ENCODE data around the gene DCDC1.
"Not testable (repeated sequence)": the region's sequence is repeated elsewhere in the genome, so short reads cannot be mapped to it uniquely, and the experiment has no call there.

DCDC1 gene

GRCh38 chr11:31327417-31327816, 42.1 kb downstream of the DCDC1 start:
- no peak for DNase-seq

GRCh38 chr11:31326470-31327148, 42.9 kb downstream of the DCDC1 start:
- DNase-seq = no peak

DNA sequence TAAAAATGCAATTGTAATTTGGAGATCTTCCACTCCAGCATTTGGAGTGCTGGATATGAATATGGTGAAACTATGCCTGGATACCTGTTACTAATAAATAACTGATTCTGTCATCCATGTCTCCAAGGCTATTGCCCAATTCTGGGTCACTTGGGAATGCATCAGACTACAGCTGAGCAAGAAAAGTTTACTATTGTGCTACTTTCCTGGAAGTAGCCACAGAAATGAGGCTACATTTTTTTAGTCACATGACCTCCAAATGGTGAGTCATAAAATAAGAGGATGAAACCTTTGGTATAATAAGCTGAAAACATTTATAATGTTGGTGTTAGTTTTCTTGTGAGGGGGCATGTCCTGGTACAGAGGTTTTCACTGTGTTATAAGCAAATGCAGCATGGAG, 44.4 kb downstream of the DCDC1 start:
- no peak for DNase-seq

GRCh38 chr11:31323145-31323544, 46.4 kb downstream of the DCDC1 start:
- DNase-seq = no peak

DNA sequence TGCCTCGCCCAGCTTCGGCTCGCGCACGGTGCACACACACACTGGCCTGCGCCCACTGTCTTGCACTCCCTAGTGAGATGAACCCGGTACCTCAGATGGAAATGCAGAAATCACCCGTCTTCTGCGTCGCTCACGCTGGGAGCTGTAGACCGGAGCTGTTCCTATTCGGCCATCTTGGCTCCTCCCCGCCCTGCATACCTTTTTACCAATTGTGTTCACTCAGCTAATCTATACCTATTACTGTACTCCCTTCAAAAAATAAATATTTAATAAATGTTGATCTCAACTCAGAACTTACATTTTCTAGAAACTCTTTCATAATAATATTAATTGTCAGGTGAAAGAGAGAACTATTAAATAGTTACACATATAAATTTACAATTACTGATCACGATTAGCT, 48.0 kb downstream of the DCDC1 start:
- DNase-seq = not testable (repeated sequence)

GRCh38 chr11:31303644-31304180, 65.8 kb downstream of the DCDC1 start:
- DNase-seq = no peak

- no peak for DNase-seq
Observed at GRCh38 chr11:31301549-31302510, 67.7 kb downstream of the DCDC1 start.

- no peak for DNase-seq
Observed at GRCh38 chr11:31295308-31295707, 74.2 kb downstream of the DCDC1 start.

DNA sequence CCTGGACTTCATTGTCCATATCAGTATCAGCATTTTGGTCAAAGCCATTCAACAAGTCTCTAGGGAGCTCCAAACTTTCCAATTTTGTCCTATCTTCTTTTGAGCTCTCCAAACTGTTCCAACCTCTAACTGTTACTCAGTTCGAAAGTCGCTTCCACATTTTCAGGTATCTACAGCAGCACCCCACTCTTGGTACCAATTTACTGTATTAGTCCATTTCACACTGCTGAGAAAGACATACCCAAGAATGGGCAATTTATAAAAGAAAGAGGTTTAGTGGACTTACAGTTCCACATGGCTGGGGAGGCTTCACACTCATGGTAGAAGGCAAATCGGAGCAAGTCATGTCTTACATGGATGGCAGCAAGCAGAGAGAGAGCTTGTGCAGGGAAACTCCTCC, 96.0 kb downstream of the DCDC1 start:
- not testable (repeated sequence) for DNase-seq

DNA sequence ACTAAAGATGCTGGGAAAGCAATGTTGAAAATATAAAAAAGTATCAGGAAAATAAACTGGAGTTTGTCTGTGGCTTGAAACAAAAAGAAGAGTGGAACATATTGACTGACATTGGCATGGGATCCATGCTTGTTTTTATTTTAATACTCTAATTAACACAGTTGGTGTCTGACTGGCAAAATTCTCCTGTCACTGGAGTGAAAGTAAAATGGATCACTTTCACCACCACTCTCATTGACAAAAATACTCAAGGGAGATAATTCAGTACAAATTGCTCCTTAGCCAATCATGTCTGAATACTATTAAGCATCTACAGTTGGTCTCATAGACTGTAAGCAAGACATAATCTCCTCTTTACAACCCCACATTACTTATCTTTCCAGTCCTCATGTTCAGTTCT, 101.8 kb downstream of the DCDC1 start:
- no peak for DNase-seq

DNA sequence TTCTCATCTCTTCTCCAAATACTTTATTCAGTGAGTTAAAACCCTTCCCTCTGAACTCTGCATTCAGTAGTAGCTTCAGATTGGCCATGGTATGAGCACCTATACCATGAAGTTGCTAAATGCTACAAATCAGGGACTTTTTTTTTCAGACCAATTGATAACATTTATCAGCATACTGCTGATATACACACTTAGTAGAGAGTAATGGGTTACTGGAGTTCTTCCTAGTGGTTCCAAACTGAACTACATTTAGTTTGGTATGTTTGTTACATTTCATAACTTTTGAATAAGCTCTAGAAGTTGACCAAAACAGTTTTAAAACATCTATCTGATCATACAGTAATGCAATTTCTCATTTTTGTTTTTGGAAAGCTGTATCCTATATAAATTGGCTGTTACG, 104.7 kb downstream of the DCDC1 start:
- DNase-seq = no peak

GRCh38 chr11:31262761-31263160, 106.8 kb downstream of the DCDC1 start:
- no peak for DNase-seq

DNA sequence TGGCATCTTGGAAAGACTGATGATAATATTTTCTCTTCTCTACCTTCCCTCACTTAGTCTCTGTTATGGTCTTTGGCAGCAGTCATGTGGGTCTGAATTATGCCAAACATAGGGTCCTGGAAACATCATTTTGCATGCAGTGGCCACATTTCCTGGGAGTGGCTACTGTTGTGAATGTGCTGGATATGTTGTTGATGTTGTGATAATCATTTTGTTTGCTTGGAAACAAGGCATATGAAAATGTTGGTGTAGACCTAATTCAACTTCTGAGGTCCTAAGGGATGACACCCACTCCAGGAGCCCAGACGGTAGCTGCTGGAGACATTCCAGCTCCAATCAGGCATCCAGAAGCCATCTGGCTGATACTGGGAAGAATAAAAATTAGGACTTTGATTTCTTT, 109.7 kb downstream of the DCDC1 start:
- no peak for DNase-seq

- no peak for DNase-seq
Observed at GRCh38 chr11:31254415-31254814, 115.1 kb downstream of the DCDC1 start.

GRCh38 chr11:31248768-31249167, 120.8 kb downstream of the DCDC1 start:
- no peak for DNase-seq

GRCh38 chr11:31247321-31247720, 122.2 kb downstream of the DCDC1 start:
- DNase-seq = no peak

DNA sequence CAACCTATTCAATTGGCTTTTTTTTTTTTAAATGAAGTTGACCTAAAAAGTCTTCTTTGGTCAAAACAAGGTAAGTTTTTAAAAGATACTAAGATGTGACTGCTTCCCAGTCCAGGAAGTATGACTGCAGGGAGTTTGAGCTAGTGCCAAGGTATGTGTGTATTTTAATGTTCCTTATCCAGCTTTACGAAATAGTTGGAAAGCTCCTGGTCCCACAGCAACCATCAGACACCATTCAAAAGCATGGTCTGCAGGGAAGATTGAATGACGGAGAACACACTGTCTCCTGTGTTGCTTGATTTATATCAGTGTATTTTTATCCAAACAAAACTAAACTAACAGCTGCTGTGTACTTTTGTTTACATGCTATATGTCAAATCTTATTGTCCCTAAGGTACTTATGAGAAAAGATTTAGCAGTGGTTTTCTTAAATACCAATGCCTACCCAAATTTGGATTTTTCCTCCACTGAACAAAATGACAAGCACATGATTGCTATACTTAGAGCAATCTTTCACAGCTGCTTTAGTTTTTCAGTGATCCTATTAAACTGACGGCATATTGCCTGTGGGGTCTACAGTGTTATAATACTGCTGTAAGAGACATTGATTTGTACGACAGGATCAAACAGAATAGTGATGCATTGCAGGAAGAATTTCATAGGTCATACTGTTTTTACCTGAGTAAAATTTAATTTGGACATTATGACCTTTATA, 122.9 kb downstream of the DCDC1 start:
- DNase-seq = no peak

DNA sequence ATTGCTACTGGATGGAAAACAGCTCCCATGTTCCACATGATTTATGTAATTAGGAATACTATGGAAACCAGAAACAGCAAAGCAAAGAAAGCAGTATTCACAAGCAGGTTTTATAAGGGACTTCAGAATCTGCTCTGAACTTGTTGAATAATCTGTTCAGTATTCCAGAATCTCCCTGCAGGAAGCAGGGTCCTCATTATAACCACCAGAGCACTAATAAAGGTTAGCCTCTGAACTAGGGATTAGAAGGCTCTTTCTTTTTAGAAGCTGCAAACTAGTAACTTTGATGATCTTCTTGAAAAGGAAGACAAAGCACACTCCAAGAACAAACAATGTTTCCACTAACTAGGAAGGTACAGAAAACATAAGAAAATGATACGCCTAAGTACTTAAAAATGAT, 125.8 kb downstream of the DCDC1 start:
- no peak for DNase-seq

DNA sequence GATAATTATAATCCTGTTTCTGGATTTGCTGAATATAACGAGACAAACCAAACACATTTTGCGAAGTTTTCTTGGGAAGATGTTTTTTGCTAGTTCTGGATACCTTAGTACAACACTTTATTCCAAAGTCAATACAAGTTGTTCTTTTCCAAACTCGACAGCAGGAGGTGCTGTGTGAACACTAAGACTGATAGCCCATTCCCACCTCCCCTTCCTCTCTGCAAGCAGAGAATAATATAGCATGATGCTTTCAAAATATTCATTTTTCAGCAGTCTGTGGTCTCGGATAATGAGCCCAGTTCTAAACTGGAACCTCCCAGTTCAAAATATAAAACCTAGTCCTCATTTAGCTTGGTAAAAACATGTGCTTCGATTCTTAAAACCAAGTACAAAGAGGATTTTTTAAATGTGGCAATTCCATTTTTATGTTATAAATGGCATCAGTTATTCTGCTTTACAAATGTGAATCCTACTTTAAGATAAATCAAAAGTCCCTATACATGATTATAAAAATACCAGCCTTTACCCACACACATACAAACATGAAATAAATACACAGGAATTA, 129.1 kb downstream of the DCDC1 start:
- no peak for DNase-seq

- no peak for DNase-seq
Observed at GRCh38 chr11:31237819-31238760, 131.4 kb downstream of the DCDC1 start.

- no peak for DNase-seq
Observed at GRCh38 chr11:31236143-31236542, 133.4 kb downstream of the DCDC1 start.

DNA sequence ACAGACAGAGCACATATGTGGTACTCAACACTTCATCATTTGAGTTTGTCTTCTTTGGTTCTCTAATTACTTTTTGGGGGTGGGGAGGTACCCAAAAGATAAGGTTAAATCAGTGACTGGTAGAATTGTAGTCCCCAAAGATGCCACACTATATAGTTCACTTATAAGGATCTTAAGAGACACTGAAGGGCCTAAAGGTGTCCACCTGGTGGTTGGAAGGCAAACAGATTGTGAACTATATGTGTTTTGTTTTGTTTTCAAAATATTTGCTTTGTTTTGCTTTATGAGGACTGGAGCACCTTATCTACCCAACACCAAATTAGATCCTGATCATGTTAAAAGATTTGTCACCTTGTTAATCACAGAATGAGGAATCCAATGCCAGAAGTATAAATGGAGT, 136.1 kb downstream of the DCDC1 start:
- no peak for DNase-seq

Measured in activated T-cell treated with anti-CD3 and anti-CD28 coated beads, Interleukin-2, amount 50 U/mL, for 48 hours (primary cell).